ENCODE data around the gene TMEM135.

DNA sequence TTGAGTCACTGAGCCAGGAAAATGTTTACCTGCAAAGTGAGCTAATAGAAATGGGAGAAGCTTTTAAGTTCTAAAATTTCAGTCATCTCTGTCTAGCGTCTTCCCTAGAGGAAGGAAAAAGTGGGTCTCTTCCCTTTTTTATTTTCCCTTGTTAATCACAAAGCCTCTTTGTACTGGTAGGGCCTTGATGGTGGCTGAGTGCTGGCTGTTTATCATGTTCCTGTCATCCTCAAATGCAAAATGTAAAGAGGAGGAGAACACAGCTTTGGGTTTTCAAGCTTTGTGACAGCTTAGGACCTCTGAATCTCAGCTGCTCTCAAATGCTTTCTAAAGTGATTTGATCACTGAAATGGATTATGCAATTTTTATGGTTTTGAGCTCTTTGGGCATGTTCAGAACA is 222.0 kb downstream of the TMEM135 start:
- TF ChIP-seq, protein P1, sequence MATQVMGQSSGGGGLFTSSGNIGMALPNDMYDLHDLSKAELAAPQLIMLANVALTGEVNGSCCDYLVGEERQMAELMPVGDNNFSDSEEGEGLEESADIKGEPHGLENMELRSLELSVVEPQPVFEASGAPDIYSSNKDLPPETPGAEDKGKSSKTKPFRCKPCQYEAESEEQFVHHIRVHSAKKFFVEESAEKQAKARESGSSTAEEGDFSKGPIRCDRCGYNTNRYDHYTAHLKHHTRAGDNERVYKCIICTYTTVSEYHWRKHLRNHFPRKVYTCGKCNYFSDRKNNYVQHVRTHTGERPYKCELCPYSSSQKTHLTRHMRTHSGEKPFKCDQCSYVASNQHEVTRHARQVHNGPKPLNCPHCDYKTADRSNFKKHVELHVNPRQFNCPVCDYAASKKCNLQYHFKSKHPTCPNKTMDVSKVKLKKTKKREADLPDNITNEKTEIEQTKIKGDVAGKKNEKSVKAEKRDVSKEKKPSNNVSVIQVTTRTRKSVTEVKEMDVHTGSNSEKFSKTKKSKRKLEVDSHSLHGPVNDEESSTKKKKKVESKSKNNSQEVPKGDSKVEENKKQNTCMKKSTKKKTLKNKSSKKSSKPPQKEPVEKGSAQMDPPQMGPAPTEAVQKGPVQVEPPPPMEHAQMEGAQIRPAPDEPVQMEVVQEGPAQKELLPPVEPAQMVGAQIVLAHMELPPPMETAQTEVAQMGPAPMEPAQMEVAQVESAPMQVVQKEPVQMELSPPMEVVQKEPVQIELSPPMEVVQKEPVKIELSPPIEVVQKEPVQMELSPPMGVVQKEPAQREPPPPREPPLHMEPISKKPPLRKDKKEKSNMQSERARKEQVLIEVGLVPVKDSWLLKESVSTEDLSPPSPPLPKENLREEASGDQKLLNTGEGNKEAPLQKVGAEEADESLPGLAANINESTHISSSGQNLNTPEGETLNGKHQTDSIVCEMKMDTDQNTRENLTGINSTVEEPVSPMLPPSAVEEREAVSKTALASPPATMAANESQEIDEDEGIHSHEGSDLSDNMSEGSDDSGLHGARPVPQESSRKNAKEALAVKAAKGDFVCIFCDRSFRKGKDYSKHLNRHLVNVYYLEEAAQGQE (IDR thresholded peaks at IDR 0.05; ENCODE audit: insufficient read depth in 1 of 2, low read depth in 2 of 2, low read length in 1 of 2): no peak
- TF ChIP-seq CTCF (IDR thresholded peaks at IDR 0.05): no peak
- no peak for TF ChIP-seq POLR2AphosphoS5 (IDR thresholded peaks at IDR 0.05; ENCODE audit: low read depth, low read length)
